ENCODE measurements around the gene DCUN1D2. TPM values are rescaled to one million over a fixed set of nuclear protein-coding genes. Genes with fewer than 3 reads are reported as not detected.

DCUN1D2 gene
- total RNA-seq, 1 donor from 2014 or later, result 29.0 TPM

GRCh38 chr13:113483504-113484293, 6.8 kb downstream of the DCUN1D2 start:
- no peaks in the 10 kb centered on the region for H3K27me3 Mint-ChIP-seq (ENCODE audit: unreplicated experiment)
- TF ChIP-seq, protein P1, sequence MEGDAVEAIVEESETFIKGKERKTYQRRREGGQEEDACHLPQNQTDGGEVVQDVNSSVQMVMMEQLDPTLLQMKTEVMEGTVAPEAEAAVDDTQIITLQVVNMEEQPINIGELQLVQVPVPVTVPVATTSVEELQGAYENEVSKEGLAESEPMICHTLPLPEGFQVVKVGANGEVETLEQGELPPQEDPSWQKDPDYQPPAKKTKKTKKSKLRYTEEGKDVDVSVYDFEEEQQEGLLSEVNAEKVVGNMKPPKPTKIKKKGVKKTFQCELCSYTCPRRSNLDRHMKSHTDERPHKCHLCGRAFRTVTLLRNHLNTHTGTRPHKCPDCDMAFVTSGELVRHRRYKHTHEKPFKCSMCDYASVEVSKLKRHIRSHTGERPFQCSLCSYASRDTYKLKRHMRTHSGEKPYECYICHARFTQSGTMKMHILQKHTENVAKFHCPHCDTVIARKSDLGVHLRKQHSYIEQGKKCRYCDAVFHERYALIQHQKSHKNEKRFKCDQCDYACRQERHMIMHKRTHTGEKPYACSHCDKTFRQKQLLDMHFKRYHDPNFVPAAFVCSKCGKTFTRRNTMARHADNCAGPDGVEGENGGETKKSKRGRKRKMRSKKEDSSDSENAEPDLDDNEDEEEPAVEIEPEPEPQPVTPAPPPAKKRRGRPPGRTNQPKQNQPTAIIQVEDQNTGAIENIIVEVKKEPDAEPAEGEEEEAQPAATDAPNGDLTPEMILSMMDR (IDR thresholded peaks at IDR 0.05), result no peak
- peaks cover 14% of the 10 kb centered on the region for H3K36me3 Mint-ChIP-seq (ENCODE audit: unreplicated experiment)
- no peak for DNase-seq (ENCODE audit: extremely low spot score, unreplicated experiment)
- H3K4me1 Mint-ChIP-seq (ENCODE audit: unreplicated experiment), result peaks cover 18% of the 10 kb centered on the region
- H3K9me3 Mint-ChIP-seq (ENCODE audit: unreplicated experiment), result no peaks in the 10 kb centered on the region
- no peak overlapping the region for H3K27ac Mint-ChIP-seq (ENCODE audit: unreplicated experiment)
- no peak overlapping the region for H3K4me3 Mint-ChIP-seq (ENCODE audit: unreplicated experiment)

GRCh38 chr13:113483081-113483480, 7.4 kb downstream of the DCUN1D2 start:
- Mint-ChIP-seq H3K9me3 (ENCODE audit: unreplicated experiment) (peaks cover 5% of the 10 kb centered on the region), H3K36me3 (ENCODE audit: unreplicated experiment) (peaks cover 21% of the 10 kb centered on the region), H3K4me3 (ENCODE audit: unreplicated experiment) (no peak overlapping the region), H3K4me1 (ENCODE audit: unreplicated experiment) (peaks cover 12% of the 10 kb centered on the region), H3K27ac (ENCODE audit: unreplicated experiment) (no peak overlapping the region), H3K27me3 (ENCODE audit: unreplicated experiment) (no peaks in the 10 kb centered on the region)
- TF ChIP-seq, protein P1 (IDR thresholded peaks at IDR 0.05), result no peak
- no peak for DNase-seq (ENCODE audit: extremely low spot score, unreplicated experiment)

- no peak overlapping the region for H3K27ac Mint-ChIP-seq (ENCODE audit: unreplicated experiment)
- H3K27me3 Mint-ChIP-seq (ENCODE audit: unreplicated experiment), result no peaks in the 10 kb centered on the region
- peaks cover 8% of the 10 kb centered on the region for H3K9me3 Mint-ChIP-seq (ENCODE audit: unreplicated experiment)
- TF ChIP-seq, protein P1 (IDR thresholded peaks at IDR 0.05), result no peak
- DNase-seq (ENCODE audit: extremely low spot score, unreplicated experiment), result no peak
- H3K36me3 Mint-ChIP-seq (ENCODE audit: unreplicated experiment), result peaks cover 45% of the 10 kb centered on the region
- H3K4me3 Mint-ChIP-seq (ENCODE audit: unreplicated experiment), result no peak overlapping the region
- peaks cover under 1% of the 10 kb centered on the region for H3K4me1 Mint-ChIP-seq (ENCODE audit: unreplicated experiment)
These were observed 11.3 kb downstream of the DCUN1D2 start for GRCh38 chr13:113479179-113479578.

DNA sequence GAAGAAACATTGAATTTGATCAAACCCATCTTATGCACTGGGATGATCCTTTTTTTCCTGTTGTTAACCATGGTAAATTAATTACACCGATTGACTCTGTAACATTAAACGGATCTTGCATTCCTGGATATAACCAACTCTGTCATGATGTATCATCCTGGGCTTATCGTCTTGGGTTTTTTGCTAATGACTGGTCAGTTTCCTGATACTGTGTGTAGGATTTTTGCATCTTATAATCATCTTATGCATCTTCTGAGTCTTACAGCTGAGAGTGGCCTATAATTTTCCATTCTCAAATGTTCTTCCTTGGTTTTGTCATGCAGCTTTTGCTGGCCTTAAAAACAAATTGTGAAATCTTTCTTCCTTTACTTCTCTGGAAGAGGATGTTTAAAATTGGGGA, 12.8 kb downstream of the DCUN1D2 start:
- no peaks in the 10 kb centered on the region for H3K27me3 Mint-ChIP-seq (ENCODE audit: unreplicated experiment)
- TF ChIP-seq, protein P1 (IDR thresholded peaks at IDR 0.05), result no peak
- H3K9me3 Mint-ChIP-seq (ENCODE audit: unreplicated experiment), result peaks cover 8% of the 10 kb centered on the region
- H3K36me3 Mint-ChIP-seq (ENCODE audit: unreplicated experiment), result peaks cover 57% of the 10 kb centered on the region
- H3K4me1 Mint-ChIP-seq (ENCODE audit: unreplicated experiment), result no peaks in the 10 kb centered on the region
- H3K27ac Mint-ChIP-seq (ENCODE audit: unreplicated experiment), result no peak overlapping the region
- no peak overlapping the region for H3K4me3 Mint-ChIP-seq (ENCODE audit: unreplicated experiment)
- DNase-seq (ENCODE audit: extremely low spot score, unreplicated experiment), result no peak

DNA sequence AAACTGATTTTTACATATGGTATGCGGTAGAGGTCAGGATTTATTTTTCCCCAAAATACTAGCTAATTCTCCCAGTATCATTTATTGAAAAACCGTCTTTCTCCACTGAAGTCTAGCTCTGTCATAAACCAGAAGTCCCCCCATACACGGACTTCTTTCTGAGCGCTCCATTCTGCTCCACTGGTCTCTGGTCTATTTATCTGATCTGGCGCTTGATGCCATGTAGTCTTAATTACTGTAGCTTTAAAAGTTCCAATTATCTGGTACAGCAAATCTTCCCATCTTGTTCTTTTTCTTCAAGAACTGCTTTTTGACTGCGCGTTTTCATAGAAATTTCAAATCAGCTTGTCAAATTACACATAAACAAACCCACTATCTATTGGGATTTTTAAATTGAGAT, 13.7 kb downstream of the DCUN1D2 start:
- no peaks in the 10 kb centered on the region for H3K4me1 Mint-ChIP-seq (ENCODE audit: unreplicated experiment)
- DNase-seq (ENCODE audit: extremely low spot score, unreplicated experiment), result no peak
- no peak overlapping the region for H3K27ac Mint-ChIP-seq (ENCODE audit: unreplicated experiment)
- peaks cover 8% of the 10 kb centered on the region for H3K9me3 Mint-ChIP-seq (ENCODE audit: unreplicated experiment)
- TF ChIP-seq, protein P1 (IDR thresholded peaks at IDR 0.05), result no peak
- H3K27me3 Mint-ChIP-seq (ENCODE audit: unreplicated experiment), result no peaks in the 10 kb centered on the region
- peaks cover 61% of the 10 kb centered on the region for H3K36me3 Mint-ChIP-seq (ENCODE audit: unreplicated experiment)
- no peak overlapping the region for H3K4me3 Mint-ChIP-seq (ENCODE audit: unreplicated experiment)

Measured in osteocyte (in vitro differentiated cells).